Measurements from ENCODE around the gene EPHA3.

DNA sequence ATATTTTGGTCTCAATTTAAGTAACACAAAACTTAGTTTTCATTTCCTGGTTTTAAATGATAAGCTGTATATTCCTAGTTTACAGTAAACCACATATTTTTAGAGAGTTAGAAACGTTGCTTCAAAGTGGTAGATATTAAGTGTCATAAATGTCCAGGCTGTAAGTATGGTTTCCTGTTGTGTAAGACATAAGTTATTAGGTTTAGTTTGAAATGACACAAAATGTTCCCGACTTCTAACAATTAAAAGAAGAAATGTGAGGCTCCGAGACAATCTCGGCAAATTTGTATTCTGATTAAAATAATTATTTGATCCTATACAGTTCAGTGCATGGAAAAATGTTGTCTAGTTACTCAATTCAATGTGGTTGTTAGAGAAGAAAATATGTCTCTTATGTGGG, 387.3 kb downstream of the EPHA3 start:
- TF ChIP-seq, protein P1, sequence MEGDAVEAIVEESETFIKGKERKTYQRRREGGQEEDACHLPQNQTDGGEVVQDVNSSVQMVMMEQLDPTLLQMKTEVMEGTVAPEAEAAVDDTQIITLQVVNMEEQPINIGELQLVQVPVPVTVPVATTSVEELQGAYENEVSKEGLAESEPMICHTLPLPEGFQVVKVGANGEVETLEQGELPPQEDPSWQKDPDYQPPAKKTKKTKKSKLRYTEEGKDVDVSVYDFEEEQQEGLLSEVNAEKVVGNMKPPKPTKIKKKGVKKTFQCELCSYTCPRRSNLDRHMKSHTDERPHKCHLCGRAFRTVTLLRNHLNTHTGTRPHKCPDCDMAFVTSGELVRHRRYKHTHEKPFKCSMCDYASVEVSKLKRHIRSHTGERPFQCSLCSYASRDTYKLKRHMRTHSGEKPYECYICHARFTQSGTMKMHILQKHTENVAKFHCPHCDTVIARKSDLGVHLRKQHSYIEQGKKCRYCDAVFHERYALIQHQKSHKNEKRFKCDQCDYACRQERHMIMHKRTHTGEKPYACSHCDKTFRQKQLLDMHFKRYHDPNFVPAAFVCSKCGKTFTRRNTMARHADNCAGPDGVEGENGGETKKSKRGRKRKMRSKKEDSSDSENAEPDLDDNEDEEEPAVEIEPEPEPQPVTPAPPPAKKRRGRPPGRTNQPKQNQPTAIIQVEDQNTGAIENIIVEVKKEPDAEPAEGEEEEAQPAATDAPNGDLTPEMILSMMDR (IDR thresholded peaks at IDR 0.05), result no peak
- TF ChIP-seq POLR2A (IDR thresholded peaks at IDR 0.05), result no peak
- TF ChIP-seq POLR2AphosphoS5 (IDR thresholded peaks at IDR 0.05), result no peak
- no peak for TF ChIP-seq EP300 (IDR thresholded peaks at IDR 0.05; ENCODE audit: low read depth)
